H1 (cell line): ENCODE measurements around the gene CACNA1C. TPM values are rescaled to one million over a fixed set of nuclear protein-coding genes. Genes with fewer than 3 reads are reported as not detected.
A peak's percentile ranks its signal among the peaks of the same experiment; 100 is the strongest.

Experiments
- CTCF ChIA-PET: fragments of 300-600 bp; sonication (Branson Sonifier 250); formaldehyde crosslinking; loops from one replicate; lab custom pipeline; 2021; ENCODE audit not compliant: partially characterized antibody; lab: Charles Lee
- POLR2A ChIA-PET: fragments of 300-600 bp; sonication (Branson Sonifier 250); formaldehyde crosslinking; loops from one replicate; lab custom pipeline; 2021; ENCODE audit warnings: inconsistent platforms; ENCODE audit not compliant: partially characterized antibody; lab: Charles Lee
- DNase-seq, 2 experiments: peaks; one replicate each; pipeline versions ENCODE4 v3.0.0 to v3.0.0-alpha.2; 2010 to 2022; ENCODE audit warnings: low spot score in 2 of 2, low read depth in 1 of 2, mixed read lengths in 1 of 2
- FAIRE-seq: peaks from 2 replicates; lab custom pipeline; 2011; peaks lifted over from hg19 to GRCh38; lab: Jason Lieb, UNC
- H2AFZ ChIP-seq: 2 replicates; pipeline ENCODE4 v1.8.1; 2012; ENCODE audit warnings: low read length, inconsistent platforms
- H2AK5ac ChIP-seq: 2 replicates; pipeline ENCODE4 v1.6.1; 2013; ENCODE audit warnings: low read depth, low read length
- H2BK120ac ChIP-seq: replicated peaks from 2 replicates; pipeline ENCODE3; 2013; ENCODE audit warnings: low read depth, low read length, inconsistent platforms
- H2BK12ac ChIP-seq: 2 replicates; pipeline ENCODE4 v1.6.1; 2013; ENCODE audit warnings: low read depth, low read length
- H2BK15ac ChIP-seq: 2 replicates; pipeline ENCODE4 v1.6.1; 2013; ENCODE audit warnings: low read length
- H2BK20ac ChIP-seq: 2 replicates; pipeline ENCODE4 v1.6.1; 2013; ENCODE audit warnings: low read length
- H2BK5ac ChIP-seq: 2 replicates; pipeline ENCODE4 v1.6.1; 2013; ENCODE audit warnings: low read depth, low read length
- H3K14ac ChIP-seq: 2 replicates; pipeline ENCODE4 v1.6.1; 2013; ENCODE audit warnings: inconsistent platforms; ENCODE audit not compliant: insufficient read length
- H3K18ac ChIP-seq: 2 replicates; pipeline ENCODE4 v1.6.1; 2013; ENCODE audit warnings: low read length; ENCODE audit errors: extremely low read depth
- H3K23ac ChIP-seq: 2 replicates; pipeline ENCODE4 v1.6.1; 2013; ENCODE audit warnings: inconsistent platforms; ENCODE audit not compliant: insufficient read length
- H3K23me2 ChIP-seq: 2 replicates; pipeline ENCODE4 v1.6.1; 2013; ENCODE audit warnings: low read depth, low read length
- H3K27ac ChIP-seq: 2 replicates; pipeline ENCODE4 v1.6.1; 2011; ENCODE audit warnings: low read depth, low read length, inconsistent platforms
- H3K27me3 ChIP-seq, 4 experiments: replicated peaks in 1 of 4; 1 replicate in 1 of 4; 2 replicates in 3 of 4; pipeline versions ENCODE4 v1.6.1 to v1.8.1; 2011 to 2013; ENCODE audit warnings: low read length in 3 of 4, mild to moderate bottlenecking in 3 of 4, inconsistent platforms in 2 of 4, mixed read lengths in 2 of 4, moderate library complexity in 1 of 4; ENCODE audit not compliant: control insufficient read depth in 3 of 4, insufficient read depth in 3 of 4; ENCODE audit errors: extremely low read depth in 1 of 4
- H3K36me3 ChIP-seq, 4 experiments: 2 replicates each; pipeline versions ENCODE4 v1.6.1 to v1.8.1; 2011 to 2013; ENCODE audit warnings: mild to moderate bottlenecking in 4 of 4, low read length in 3 of 4, moderate library complexity in 2 of 4, control low read depth in 1 of 4, inconsistent platforms in 1 of 4; ENCODE audit not compliant: insufficient read depth in 4 of 4, control insufficient read depth in 2 of 4
- H3K4ac ChIP-seq: replicated peaks from 2 replicates; pipeline ENCODE3; 2013; ENCODE audit warnings: low read length, low read depth, mixed read lengths, inconsistent platforms; ENCODE audit not compliant: insufficient read length
- H3K4me1 ChIP-seq, 4 experiments: replicated peaks in 1 of 4; 1 replicate in 1 of 4; 2 replicates in 3 of 4; pipeline versions ENCODE4 v1.6.1 to v1.8.1; 2011 to 2013; ENCODE audit warnings: low read length in 3 of 4, inconsistent platforms in 2 of 4, mixed read lengths in 1 of 4; ENCODE audit not compliant: insufficient read depth in 4 of 4, control insufficient read depth in 3 of 4
- H3K4me2 ChIP-seq, 2 experiments: 2 replicates each; pipeline versions ENCODE4 v1.6.1 to v1.8.1; 2011 to 2013; ENCODE audit warnings: low read depth in 2 of 2, low read length in 2 of 2, control low read depth in 1 of 2, inconsistent platforms in 1 of 2, mild to moderate bottlenecking in 1 of 2; ENCODE audit not compliant: insufficient read depth in 1 of 2
- H3K4me3 ChIP-seq, 4 experiments: fragments of 200-600, 300-600 bp in 1 of 4; sonication (generic), shearing (Covaris generic), sonication (Bioruptor Twin) in 1 of 4; 2 replicates each; pipeline versions ENCODE4 v1.5.1 to v1.8.1; 2011 to 2016; ENCODE audit warnings: low read length in 4 of 4, low read depth in 3 of 4, control low read depth in 2 of 4, inconsistent platforms in 2 of 4, mild to moderate bottlenecking in 2 of 4, mixed read lengths in 1 of 4, moderate library complexity in 1 of 4; ENCODE audit not compliant: insufficient read depth in 2 of 4; ENCODE audit errors: extremely low read depth in 1 of 4
- H3K56ac ChIP-seq: replicated peaks from 2 replicates; pipeline ENCODE3; 2013; ENCODE audit warnings: low read depth, mild to moderate bottlenecking, mixed read lengths, low read length, inconsistent platforms; ENCODE audit not compliant: insufficient read length
- H3K79me1 ChIP-seq: 2 replicates; pipeline ENCODE4 v1.6.1; 2013; ENCODE audit warnings: low read depth, low read length, control low read depth
- H3K79me2 ChIP-seq, 2 experiments: 2 replicates each; pipeline versions ENCODE4 v1.6.1 to v1.8.1; 2012 to 2013; ENCODE audit warnings: low read length in 2 of 2, mild to moderate bottlenecking in 2 of 2, inconsistent platforms in 1 of 2; ENCODE audit not compliant: insufficient read depth in 2 of 2, control insufficient read depth in 1 of 2
- H3K9ac ChIP-seq, 4 experiments: replicated peaks in 1 of 4; 1 replicate in 1 of 4; 2 replicates in 3 of 4; pipeline versions ENCODE4 v1.6.1 to v1.8.1; 2011 to 2013; ENCODE audit warnings: low read depth in 3 of 4, low read length in 3 of 4, control low read depth in 2 of 4, mild to moderate bottlenecking in 2 of 4, moderate library complexity in 2 of 4, inconsistent platforms in 1 of 4; ENCODE audit errors: extremely low read depth in 1 of 4
- H3K9me3 ChIP-seq, 2 experiments: 2 replicates each; pipeline versions ENCODE4 v1.6.1 to v1.8.1; 2012 to 2013; ENCODE audit warnings: mild to moderate bottlenecking in 2 of 2, moderate library complexity in 2 of 2, control low read depth in 1 of 2, inconsistent platforms in 1 of 2, low read depth in 1 of 2, low read length in 1 of 2, mixed read lengths in 1 of 2; ENCODE audit not compliant: insufficient read depth in 2 of 2
- H4K20me1 ChIP-seq, 2 experiments: replicated peaks in 1 of 2; 2 replicates each; pipeline versions ENCODE3 to v1.8.1; 2011 to 2013; ENCODE audit warnings: inconsistent platforms in 2 of 2, low read length in 2 of 2, mild to moderate bottlenecking in 1 of 2; ENCODE audit not compliant: insufficient read depth in 2 of 2, control insufficient read depth in 1 of 2
- H4K5ac ChIP-seq: 2 replicates; pipeline ENCODE4 v1.6.1; 2013; ENCODE audit warnings: low read length, low read depth, mixed read lengths, inconsistent platforms; ENCODE audit not compliant: insufficient read length
- H4K8ac ChIP-seq: 2 replicates; pipeline ENCODE4 v1.8.0; 2013; ENCODE audit warnings: mild to moderate bottlenecking, moderate library complexity, low read length, inconsistent platforms; ENCODE audit not compliant: insufficient read depth; ENCODE audit errors: extremely low read depth
- H4K91ac ChIP-seq: replicated peaks from 2 replicates; pipeline ENCODE3; 2013; ENCODE audit warnings: low read length, mixed read lengths, inconsistent platforms; ENCODE audit not compliant: insufficient read length
- ASH2L ChIP-seq: fragments of 200-600, 300-600 bp; sonication (generic); IDR thresholded peaks from one replicate; pipeline ENCODE4 v1.7.1; 2017; ENCODE audit warnings: low read length
- BACH1 ChIP-seq: IDR thresholded peaks from 2 replicates; pipeline ENCODE4 v1.6.1; 2012; ENCODE audit warnings: low read length, improper control_type of control experiment
- CHD1 ChIP-seq: IDR thresholded peaks from 2 replicates; pipeline ENCODE4 v1.6.1; 2012; ENCODE audit warnings: low read depth, low read length, improper control_type of control experiment
- EP300 ChIP-seq, 2 experiments: IDR thresholded peaks; 1 replicate in 1 of 2; 2 replicates in 1 of 2; pipeline ENCODE4 v1.6.1; 2011 to 2012; ENCODE audit warnings: low read depth in 2 of 2, low read length in 2 of 2, mild to moderate bottlenecking in 2 of 2, borderline replicate concordance in 1 of 2, inconsistent platforms in 1 of 2, moderate library complexity in 1 of 2
- EZH2 ChIP-seq: fragments of 200-600 bp; sonication (generic); IDR thresholded peaks from 2 replicates; pipeline ENCODE4 v1.7.1; 2012; ENCODE audit warnings: low read depth, mild to moderate bottlenecking, moderate library complexity, low read length, inconsistent platforms; ENCODE audit not compliant: severe bottlenecking
- GABPA ChIP-seq: IDR thresholded peaks from 2 replicates; pipeline ENCODE4 v1.6.1; 2011; ENCODE audit warnings: mild to moderate bottlenecking, low read length, moderate library complexity, borderline replicate concordance; ENCODE audit not compliant: insufficient read depth
- HDAC6 ChIP-seq: IDR thresholded peaks from one replicate; pipeline ENCODE4 v1.7.1; 2012; ENCODE audit warnings: low read depth, mild to moderate bottlenecking, inconsistent platforms, low read length, moderate library complexity
- MAFK ChIP-seq: IDR thresholded peaks from 2 replicates; pipeline ENCODE4 v1.6.1; 2012; ENCODE audit warnings: low read depth, mild to moderate bottlenecking, improper control_type of control experiment, low read length
- POLR2A ChIP-seq, 2 experiments: IDR thresholded peaks; 1 replicate in 1 of 2; 2 replicates in 1 of 2; pipeline ENCODE4 v1.6.1; 2011; ENCODE audit warnings: low read depth in 2 of 2, low read length in 2 of 2, mild to moderate bottlenecking in 2 of 2; ENCODE audit errors: control extremely low read depth in 1 of 2
- RFX5 ChIP-seq: IDR thresholded peaks from 2 replicates; pipeline ENCODE4 v1.6.1; 2011; ENCODE audit warnings: low read depth, low read length, improper control_type of control experiment, borderline replicate concordance
- RXRA ChIP-seq: IDR thresholded peaks from 2 replicates; pipeline ENCODE4 v1.6.1; 2011; ENCODE audit warnings: low read depth, mild to moderate bottlenecking, low read length, moderate library complexity; ENCODE audit not compliant: insufficient read depth
- SRF ChIP-seq: IDR thresholded peaks from 2 replicates; pipeline ENCODE4 v1.6.1; 2011; ENCODE audit warnings: mild to moderate bottlenecking, low read depth, low read length, moderate library complexity
- WGBS, 2 experiments: shearing (Covaris generic) in 1 of 2; methylation state at CpG; one replicate each; pipeline versions ENCODE4 v1.1.6 to v1.1.7; 2013 to 2015; ENCODE audit warnings: low lambda C conversion rate in 2 of 2, mixed read lengths in 2 of 2, inconsistent platforms in 1 of 2, low coverage in 1 of 2, missing lambda C conversion rate in 1 of 2; ENCODE audit not compliant: insufficient replicate concordance in 2 of 2, insufficient coverage in 1 of 2, insufficient read length in 1 of 2; ENCODE audit errors: extremely low coverage in 1 of 2, missing lambda C conversion rate in 1 of 2; 5-methylcytosine and 5-hydroxymethylcytosine counted together
- polyA plus RNA-seq, 7 experiments: library from polyadenylated mRNA; depleted of rRNA in 3 of 7; stranded (reverse) in 5 of 7; unstranded in 2 of 7; fragments of >200 nt in 5 of 7; fragments of 200-250 nt in 2 of 7; gene quantifications; 1 replicate in 5 of 7; 2 replicates in 1 of 7; 4 replicates in 1 of 7; pipeline versions ENCODE4 v1.2.1 to v1.2.3, GENCODE V29; 2011 to 2013; ENCODE audit warnings: missing spikeins in 2 of 7, mixed read lengths in 2 of 7
- total RNA-seq: library from RNA; stranded (reverse); fragmentation: NEBNext Ultra II Directional; extraction: Animal tissue kit (Norgen Biotek cat#: 25700); gene quantifications from 2 replicates; pipeline ENCODE4 v1.2.1, GENCODE V29; 2021

CACNA1C gene
- total and polyA plus RNA-seq, 2 of the 8 experiments (the other 6 are each of a cell fraction or from before 2014, with no cell fraction given) = 1.3 TPM

GRCh38 chr12:2057041-2057794 lies 4.4 kb downstream of the CACNA1C start:
- Histone ChIP-seq H2BK15ac (0 out of 2 replicates have a peak overlapping the region, but pooled peaks have one; percentile 92), H3K56ac (no peak overlapping the region), H2BK20ac (0 out of 2 replicates have a peak overlapping the region, but pooled peaks have one; percentile 48), H3K4ac (no peak overlapping the region), H3K4me2 (no peak overlapping the region), H3K9ac (no peak overlapping the region), H3K9me3 (no peaks in the 10 kb centered on the region), H2BK12ac (0 out of 2 replicates have a peak overlapping the region, but pooled peaks have one; percentile 52), H4K20me1 (no peaks in the 10 kb centered on the region), H3K79me1 (0 out of 2 replicates have a peak, but pooled peaks cover 2% of the 10 kb centered on the region), H2AK5ac (no peak overlapping the region), H2BK120ac (no peak overlapping the region), H4K8ac (no peak overlapping the region; the same call in 1 of the 2 replicates), H3K4me1 (peaks cover 0 to 15% (median 4%) of the 10 kb centered on the region in 4 experiments; a peak in 5 of 7 replicates), H3K18ac (no peak overlapping the region), H4K5ac (no peak overlapping the region), H3K27ac (no peak overlapping the region), H2AFZ (0 out of 2 replicates have a peak overlapping the region, but pooled peaks have one; percentile 40), H2BK5ac (no peak overlapping the region), H3K23me2 (peaks cover 11% of the 10 kb centered on the region; the same call in 1 of the 2 replicates), H4K91ac (no peak overlapping the region), H3K23ac (no peak overlapping the region), H3K79me2 (no peaks in the 10 kb centered on the region), H3K4me3 (no peak overlapping the region), H3K27me3 (peaks cover 12 to 36% (median 26%) of the 10 kb centered on the region in 4 experiments), H3K36me3 (no peaks in the 10 kb centered on the region), H3K14ac (no peak overlapping the region)
- FAIRE-seq = peak; percentile 93
- CTCF ChIA-PET = interaction anchor here (0.6 to 16.3 kb wide), 63 partner anchors 11 to 792 kb away, joined by 3 to 252 read pairs (median 5); no protein-coding TSS in a partner anchor
- peak; percentile 73 to 99 for DNase-seq
- 52% methylated on average over 21 of the region's 21 CpGs; no CpG with 5 or more reads in 1 of the 2 experiments for WGBS, 2 experiments
- POLR2A ChIA-PET = interaction anchor here (1.0 to 1.5 kb wide), 2 partner anchors 127 to 234 kb away, joined by 3 to 4 read pairs; no protein-coding TSS in a partner anchor
- TF ChIP-seq CHD1 (no peak), EZH2 (no peak), HDAC6 (no peak), ASH2L (no peak), BACH1 (no peak), SRF (no peak), MAFK (no peak), POLR2A (IDR thresholded peaks at IDR 0.05; ENCODE audit: control extremely low read depth in 1 of 2, low read depth in 2 of 2, low read length in 2 of 2) (no peak), RXRA (no peak), EP300 (IDR thresholded peaks at IDR 0.05; ENCODE audit: borderline replicate concordance in 1 of 2, low read depth in 2 of 2, low read length in 2 of 2) (no peak), GABPA (peak; percentile 55; the same call in 1 of the 2 replicates), RFX5 (no peak)
